Measurements from ENCODE around the gene GET4.

The GET4 gene

GRCh38 chr7:876077-876971 is at the start of gene GET4 (continued):
- TF ChIP-seq PRDM10 (tag by site-specific recombination; IDR thresholded peaks at IDR 0.05), result no peak
- TF ChIP-seq ZNF777 (tag by site-specific recombination; IDR thresholded peaks at IDR 0.05; ENCODE audit: borderline replicate concordance), result no peak
- TF ChIP-seq ZNF354C (tag by site-specific recombination; IDR thresholded peaks at IDR 0.05; ENCODE audit: borderline replicate concordance, low read depth), result no peak
- no peak for TF ChIP-seq TCF7L2 (IDR thresholded peaks at IDR 0.05; ENCODE audit: borderline replicate concordance, low read depth, low read length)
- TF ChIP-seq GLI4 (tag by site-specific recombination; IDR thresholded peaks at IDR 0.05), result no peak
- TF ChIP-seq ZFP3 (tag by site-specific recombination; IDR thresholded peaks at IDR 0.05; ENCODE audit: low read depth), result no peak
- TF ChIP-seq ZNF335 (tag by site-specific recombination; conservative IDR thresholded peaks at IDR 0.05), result no peak; the same call in 1 of the 2 replicates
- no peak for TF ChIP-seq ZNF600 (tag by site-specific recombination; IDR thresholded peaks at IDR 0.05)
- TF ChIP-seq ZNF664 (tag by site-specific recombination; IDR thresholded peaks at IDR 0.05), result no peak
- TF ChIP-seq INSM2 (tag by site-specific recombination; IDR thresholded peaks at IDR 0.05), result no peak
- TF ChIP-seq CTCF (tag by site-specific recombination; IDR thresholded peaks at IDR 0.05), result peak; percentile 40; the same call in 1 of the 2 replicates
- no peak for TF ChIP-seq ZFP37 (tag by site-specific recombination; IDR thresholded peaks at IDR 0.05)
- 0 out of 2 replicates have a peak, but pooled peaks have one; percentile 13 for TF ChIP-seq ZFHX2 (tag by site-specific recombination; conservative IDR thresholded peaks at IDR 0.05)
- no peak for TF ChIP-seq ZNF560 (tag by site-specific recombination; IDR thresholded peaks at IDR 0.05; ENCODE audit: borderline replicate concordance)
- no peak for TF ChIP-seq ZNF645 (tag by site-specific recombination; IDR thresholded peaks at IDR 0.05)
- no peak for TF ChIP-seq ZNF558 (tag by site-specific recombination; IDR thresholded peaks at IDR 0.05)
- TF ChIP-seq ZNF514 (tag by site-specific recombination; IDR thresholded peaks at IDR 0.05), result no peak
- no peak for TF ChIP-seq ZNF610 (tag by site-specific recombination; IDR thresholded peaks at IDR 0.05; ENCODE audit: borderline replicate concordance)
- TF ChIP-seq ZNF202 (tag by site-specific recombination; IDR thresholded peaks at IDR 0.05; ENCODE audit: borderline replicate concordance), result no peak
- peak; percentile 13; the same call in 1 of the 2 replicates for TF ChIP-seq YY1 (tag by site-specific recombination; IDR thresholded peaks at IDR 0.05)
- no peak for TF ChIP-seq ZNF174 (tag by site-specific recombination; IDR thresholded peaks at IDR 0.05)
- TF ChIP-seq SP7 (tag by site-specific recombination; IDR thresholded peaks at IDR 0.05), result peak; percentile 3; the same call in 1 of the 2 replicates
- no peak for TF ChIP-seq ZNF37A (tag by site-specific recombination; IDR thresholded peaks at IDR 0.05)
- peak; percentile 33; the same call in 1 of the 2 replicates for TF ChIP-seq ZNF660 (tag by site-specific recombination; IDR thresholded peaks at IDR 0.05)
- 0 out of 2 replicates have a peak, but pooled peaks have one; percentile 20 for TF ChIP-seq ZNF341 (tag by site-specific recombination; IDR thresholded peaks at IDR 0.05; ENCODE audit: low read depth)
- TF ChIP-seq ZNF670 (tag by site-specific recombination; IDR thresholded peaks at IDR 0.05; ENCODE audit: low read depth), result no peak
- TF ChIP-seq ZNF274 (IDR thresholded peaks at IDR 0.05; ENCODE audit: low read length), result no peak
- TF ChIP-seq ZNF274 (tag by site-specific recombination; IDR thresholded peaks at IDR 0.05; ENCODE audit: borderline replicate concordance), result no peak
- TF ChIP-seq ZNF155 (tag by site-specific recombination; IDR thresholded peaks at IDR 0.05), result no peak
- peak; percentile 94 for TF ChIP-seq ZBTB26 (tag by site-specific recombination; optimal IDR thresholded peaks at IDR 0.05)
- TF ChIP-seq ZNF843 (tag by site-specific recombination; IDR thresholded peaks at IDR 0.05), result 0 out of 2 replicates have a peak, but pooled peaks have one; percentile 19
